HG02938 (cell line): ENCODE data around the gene KLRC2.
"Not testable (repeated sequence)": the region's sequence is repeated elsewhere in the genome, so short reads cannot be mapped to it uniquely, and the experiment has no call there.

ENCODE experiments used
- ATAC-seq: cut with Tn5 transposase; IDR thresholded peaks from one replicate; pipeline ENCODE4 v1.9.1; 2021; ENCODE audit warnings: mild to moderate bottlenecking, moderate library complexity; ENCODE audit not compliant: unreplicated experiment

KLRC2 gene

GRCh38 chr12:10406725-10407124, 29.1 kb downstream of the KLRC2 start:
- no peak for ATAC-seq

DNA sequence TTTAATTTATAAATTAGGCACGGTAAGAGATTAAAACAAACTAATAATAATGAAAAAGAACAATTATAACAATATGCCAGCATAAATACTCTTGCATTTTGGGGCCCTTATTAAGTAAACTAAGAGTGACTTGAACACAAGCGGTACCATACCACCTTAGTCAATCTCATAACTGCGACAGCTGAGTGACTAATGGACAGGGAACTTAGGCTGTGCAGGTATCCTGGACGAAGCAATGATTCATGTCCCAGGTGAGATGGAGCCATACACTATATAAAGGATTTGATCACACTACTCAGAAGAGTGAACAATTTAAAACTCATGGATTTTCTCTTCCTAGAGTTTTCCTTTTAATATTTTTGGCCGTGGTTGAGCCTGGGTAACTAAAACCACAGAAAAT, 30.5 kb downstream of the KLRC2 start:
- no peak for ATAC-seq

DNA sequence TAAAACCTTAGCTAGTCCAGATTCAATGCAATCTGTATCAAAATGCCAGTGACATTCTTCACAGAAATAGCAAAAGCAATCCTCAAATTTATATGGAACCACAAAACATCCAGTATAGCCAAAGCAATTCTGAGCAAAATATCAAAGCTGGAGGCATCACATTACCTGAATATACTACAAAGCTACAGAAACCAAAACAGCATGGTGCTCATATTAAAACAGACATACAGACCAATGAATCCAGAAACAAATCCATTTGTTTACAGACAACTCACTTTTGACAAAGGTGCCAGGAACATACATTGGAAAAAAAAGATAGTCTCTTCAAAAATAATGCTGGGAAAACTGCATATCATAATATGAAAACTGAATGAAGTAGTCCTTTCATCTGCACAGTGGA, 31.0 kb downstream of the KLRC2 start:
- no peak for ATAC-seq

GRCh38 chr12:10400829-10401228, 35.0 kb downstream of the KLRC2 start:
- no peak for ATAC-seq

GRCh38 chr12:10398168-10398567, 37.6 kb downstream of the KLRC2 start:
- ATAC-seq, result no peak

GRCh38 chr12:10397296-10397695, 38.5 kb downstream of the KLRC2 start:
- no peak for ATAC-seq

DNA sequence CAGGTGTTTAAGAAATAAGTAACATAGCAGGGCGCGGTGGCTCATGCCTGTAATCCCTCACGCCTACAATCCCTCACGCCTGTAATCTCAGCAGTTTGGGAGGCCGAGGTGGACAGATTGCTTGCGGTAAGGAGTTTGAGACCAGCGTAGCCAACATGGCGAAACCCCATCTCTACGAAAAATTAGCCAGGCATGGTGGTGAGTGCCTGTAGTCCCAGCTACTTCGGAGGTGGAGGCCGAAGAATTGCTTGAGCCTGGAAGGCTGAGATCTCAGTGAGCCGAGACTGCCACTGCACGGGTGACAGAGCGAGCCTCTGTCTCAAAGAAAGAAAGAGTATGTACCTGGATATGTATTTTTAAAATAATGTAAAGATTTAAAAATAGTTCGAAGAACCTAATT, 39.6 kb downstream of the KLRC2 start:
- not testable (repeated sequence) for ATAC-seq

- peak; percentile 82 for ATAC-seq
Observed at GRCh38 chr12:10395390-10395998, 40.3 kb downstream of the KLRC2 start.

GRCh38 chr12:10394531-10395152, 41.2 kb downstream of the KLRC2 start:
- ATAC-seq, result not testable (repeated sequence)

DNA sequence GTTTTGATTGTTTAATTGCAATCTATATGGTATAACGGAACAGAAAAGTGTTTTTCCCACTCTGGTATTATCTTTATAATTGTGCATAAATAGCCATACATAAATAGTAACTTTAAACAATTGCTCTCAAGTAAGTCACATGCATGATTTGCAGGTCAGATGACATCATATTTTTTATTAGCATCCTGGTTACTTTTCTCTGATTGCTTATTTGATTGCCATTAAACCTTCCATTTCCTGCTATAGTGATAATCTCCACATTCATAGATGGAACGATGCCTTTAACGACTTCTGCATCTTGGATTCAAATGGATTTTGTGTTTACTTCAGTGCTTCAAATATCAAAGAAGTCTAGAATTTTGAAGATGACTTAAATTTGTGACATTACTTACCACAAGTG, 42.5 kb downstream of the KLRC2 start:
- no peak for ATAC-seq

DNA sequence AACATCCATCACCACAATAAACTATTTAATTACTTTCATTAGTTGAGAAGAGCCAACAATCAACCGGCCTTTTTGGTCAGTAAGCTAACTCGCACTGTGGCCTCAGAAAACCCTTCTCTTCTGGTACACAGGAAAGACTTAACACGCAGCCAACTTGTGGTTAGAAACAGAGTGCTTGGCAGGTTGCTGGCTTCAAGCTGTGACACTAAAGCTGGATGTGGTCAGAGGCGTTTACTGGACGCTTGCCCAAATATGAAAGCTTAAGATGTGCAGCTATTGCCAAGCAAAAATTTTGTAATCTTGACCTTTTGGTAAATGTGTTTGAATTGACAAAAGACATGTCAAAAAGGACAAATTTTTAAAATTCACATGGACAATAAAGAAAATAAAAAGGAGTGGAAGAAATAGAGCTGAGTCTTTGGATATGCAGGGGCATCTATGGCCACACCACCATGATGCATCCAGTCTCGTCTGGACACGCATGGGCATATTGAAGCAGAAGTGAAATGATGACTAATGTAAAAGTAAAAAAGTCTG, 43.3 kb downstream of the KLRC2 start:
- ATAC-seq, result peak; percentile 53

- ATAC-seq, result not testable (repeated sequence)
Observed at GRCh38 chr12:10390991-10391390, 44.8 kb downstream of the KLRC2 start.

DNA sequence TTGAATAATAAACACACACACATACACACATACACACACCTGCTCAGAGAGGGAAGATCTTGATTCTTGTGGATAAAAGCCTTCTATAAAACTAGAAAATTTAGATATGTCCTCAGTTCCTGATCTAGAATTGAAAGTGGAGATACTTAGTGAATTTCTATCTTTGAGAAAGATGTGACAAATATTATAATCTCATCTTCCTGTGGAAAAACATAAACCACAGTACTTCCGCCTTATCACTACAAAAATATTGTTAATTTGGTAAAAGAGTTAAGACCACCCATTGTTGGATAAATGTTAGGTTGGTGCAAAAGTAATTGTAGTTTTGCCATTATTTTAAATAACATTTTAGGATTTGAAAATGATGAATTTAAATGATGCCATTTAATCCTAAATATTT, 45.9 kb downstream of the KLRC2 start, which contains the start of gene KLRK1:
Gene KLRK1 (minus strand): TSS at position 138 of the 400 bp plus-strand sequence. CDS start 1,231 bp downstream, outside the sequence.
- no peak for ATAC-seq

- no peak for ATAC-seq
Observed at GRCh38 chr12:10388624-10389413, 47.0 kb downstream of the KLRC2 start.

DNA sequence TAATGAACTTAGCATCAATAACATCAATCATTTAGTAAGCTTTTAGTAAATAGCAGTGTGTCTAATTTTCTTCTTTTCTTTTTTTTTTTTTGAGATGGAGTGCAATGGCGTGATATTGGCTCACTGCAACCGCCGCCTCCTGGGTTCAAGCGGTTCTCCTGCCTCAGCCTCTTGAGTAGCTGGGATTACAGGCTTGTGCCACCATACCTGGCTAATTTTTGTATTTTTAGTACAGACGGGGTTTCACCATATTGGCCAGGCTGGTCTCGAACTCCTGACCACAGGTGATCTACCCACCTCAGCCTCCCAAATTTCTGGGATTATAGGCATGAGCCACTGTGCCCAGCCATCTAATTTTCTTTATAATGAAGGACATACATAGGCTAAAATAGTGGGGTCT, 48.3 kb downstream of the KLRC2 start:
- not testable (repeated sequence) for ATAC-seq

GRCh38 chr12:10386857-10387256, 49.0 kb downstream of the KLRC2 start:
- ATAC-seq, result no peak

DNA sequence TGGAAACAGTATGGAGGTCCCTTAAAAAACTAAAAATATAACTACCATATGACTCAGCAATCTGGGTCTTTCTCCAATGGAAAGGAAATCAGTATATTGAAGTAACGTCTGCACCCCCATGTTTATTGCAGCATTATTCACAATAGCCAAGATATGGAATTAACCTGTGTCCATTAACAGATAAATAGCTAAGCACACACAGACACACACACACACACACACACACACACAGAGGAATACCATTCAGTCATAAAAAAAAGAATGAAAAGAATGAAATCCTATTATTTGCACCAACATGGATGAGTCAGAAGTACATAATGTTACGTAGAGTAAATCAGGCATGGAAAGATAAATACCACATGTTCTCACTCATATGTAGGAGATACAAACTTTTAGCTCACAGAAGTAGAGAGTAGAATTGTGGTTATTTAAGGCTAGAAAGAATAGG, 50.6 kb downstream of the KLRC2 start:
- ATAC-seq, result no peak

GRCh38 chr12:10384191-10384590, 51.6 kb downstream of the KLRC2 start:
- ATAC-seq, result no peak

- ATAC-seq, result no peak
Observed at GRCh38 chr12:10381928-10382628, 53.7 kb downstream of the KLRC2 start.
